H1 (cell line): ENCODE measurements around the gene CFAP58. TPM values are rescaled to one million over a fixed set of nuclear protein-coding genes. Genes with fewer than 3 reads are reported as not detected.

Experiments used
- SP1 ChIP-seq: IDR thresholded peaks from 2 replicates; pipeline ENCODE4 v1.6.1; 2011; ENCODE audit warnings: low read depth, low read length
- SP2 ChIP-seq: IDR thresholded peaks from 2 replicates; pipeline ENCODE4 v1.6.1; 2012; ENCODE audit warnings: mild to moderate bottlenecking, low read length, inconsistent platforms
- polyA plus RNA-seq, 7 experiments: library from polyadenylated mRNA; depleted of rRNA in 3 of 7; stranded (reverse) in 5 of 7; unstranded in 2 of 7; fragments of >200 nt in 5 of 7; fragments of 200-250 nt in 2 of 7; gene quantifications; 1 replicate in 5 of 7; 2 replicates in 1 of 7; 4 replicates in 1 of 7; pipeline versions ENCODE4 v1.2.1 to v1.2.3, GENCODE V29; 2011 to 2013; ENCODE audit warnings: missing spikeins in 2 of 7, mixed read lengths in 2 of 7
- total RNA-seq: library from RNA; stranded (reverse); fragmentation: NEBNext Ultra II Directional; extraction: Animal tissue kit (Norgen Biotek cat#: 25700); gene quantifications from 2 replicates; pipeline ENCODE4 v1.2.1, GENCODE V29; 2021
- TF ChIP-seq, protein P1 (sequence below): fragments of 300-600 bp; sonication (generic); IDR thresholded peaks from 2 replicates; pipeline ENCODE4 v1.7.1; 2012; ENCODE audit warnings: low read length, moderate library complexity, mild to moderate bottlenecking, inconsistent platforms; ENCODE audit not compliant: insufficient replicate concordance

Gene CFAP58
- total and polyA plus RNA-seq, 2 of the 8 experiments (the other 6 are each of a cell fraction or from before 2014, with no cell fraction given), result 0.32 to 0.71 TPM

DNA sequence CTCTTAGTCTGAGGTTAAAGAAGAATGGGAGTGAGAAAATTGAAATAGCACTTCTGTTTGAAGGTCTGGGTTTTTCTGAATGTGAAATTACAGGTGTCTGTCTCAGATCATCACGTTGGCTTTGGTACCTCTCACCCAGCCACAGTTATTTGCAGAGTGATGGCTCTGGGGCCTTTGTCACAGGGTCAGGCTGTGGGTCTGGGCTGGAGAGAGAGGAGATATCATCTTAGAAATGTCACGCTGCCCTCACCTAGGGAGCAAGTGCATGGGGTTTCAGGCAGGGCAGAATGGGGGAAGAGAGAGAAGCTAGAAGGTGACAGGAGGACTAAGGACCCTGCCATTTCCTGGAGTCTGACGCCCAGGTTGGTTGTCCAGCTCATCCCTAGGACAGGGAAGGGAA lies 127.2 kb downstream of the CFAP58 start (continued):
- TF ChIP-seq, protein P1, sequence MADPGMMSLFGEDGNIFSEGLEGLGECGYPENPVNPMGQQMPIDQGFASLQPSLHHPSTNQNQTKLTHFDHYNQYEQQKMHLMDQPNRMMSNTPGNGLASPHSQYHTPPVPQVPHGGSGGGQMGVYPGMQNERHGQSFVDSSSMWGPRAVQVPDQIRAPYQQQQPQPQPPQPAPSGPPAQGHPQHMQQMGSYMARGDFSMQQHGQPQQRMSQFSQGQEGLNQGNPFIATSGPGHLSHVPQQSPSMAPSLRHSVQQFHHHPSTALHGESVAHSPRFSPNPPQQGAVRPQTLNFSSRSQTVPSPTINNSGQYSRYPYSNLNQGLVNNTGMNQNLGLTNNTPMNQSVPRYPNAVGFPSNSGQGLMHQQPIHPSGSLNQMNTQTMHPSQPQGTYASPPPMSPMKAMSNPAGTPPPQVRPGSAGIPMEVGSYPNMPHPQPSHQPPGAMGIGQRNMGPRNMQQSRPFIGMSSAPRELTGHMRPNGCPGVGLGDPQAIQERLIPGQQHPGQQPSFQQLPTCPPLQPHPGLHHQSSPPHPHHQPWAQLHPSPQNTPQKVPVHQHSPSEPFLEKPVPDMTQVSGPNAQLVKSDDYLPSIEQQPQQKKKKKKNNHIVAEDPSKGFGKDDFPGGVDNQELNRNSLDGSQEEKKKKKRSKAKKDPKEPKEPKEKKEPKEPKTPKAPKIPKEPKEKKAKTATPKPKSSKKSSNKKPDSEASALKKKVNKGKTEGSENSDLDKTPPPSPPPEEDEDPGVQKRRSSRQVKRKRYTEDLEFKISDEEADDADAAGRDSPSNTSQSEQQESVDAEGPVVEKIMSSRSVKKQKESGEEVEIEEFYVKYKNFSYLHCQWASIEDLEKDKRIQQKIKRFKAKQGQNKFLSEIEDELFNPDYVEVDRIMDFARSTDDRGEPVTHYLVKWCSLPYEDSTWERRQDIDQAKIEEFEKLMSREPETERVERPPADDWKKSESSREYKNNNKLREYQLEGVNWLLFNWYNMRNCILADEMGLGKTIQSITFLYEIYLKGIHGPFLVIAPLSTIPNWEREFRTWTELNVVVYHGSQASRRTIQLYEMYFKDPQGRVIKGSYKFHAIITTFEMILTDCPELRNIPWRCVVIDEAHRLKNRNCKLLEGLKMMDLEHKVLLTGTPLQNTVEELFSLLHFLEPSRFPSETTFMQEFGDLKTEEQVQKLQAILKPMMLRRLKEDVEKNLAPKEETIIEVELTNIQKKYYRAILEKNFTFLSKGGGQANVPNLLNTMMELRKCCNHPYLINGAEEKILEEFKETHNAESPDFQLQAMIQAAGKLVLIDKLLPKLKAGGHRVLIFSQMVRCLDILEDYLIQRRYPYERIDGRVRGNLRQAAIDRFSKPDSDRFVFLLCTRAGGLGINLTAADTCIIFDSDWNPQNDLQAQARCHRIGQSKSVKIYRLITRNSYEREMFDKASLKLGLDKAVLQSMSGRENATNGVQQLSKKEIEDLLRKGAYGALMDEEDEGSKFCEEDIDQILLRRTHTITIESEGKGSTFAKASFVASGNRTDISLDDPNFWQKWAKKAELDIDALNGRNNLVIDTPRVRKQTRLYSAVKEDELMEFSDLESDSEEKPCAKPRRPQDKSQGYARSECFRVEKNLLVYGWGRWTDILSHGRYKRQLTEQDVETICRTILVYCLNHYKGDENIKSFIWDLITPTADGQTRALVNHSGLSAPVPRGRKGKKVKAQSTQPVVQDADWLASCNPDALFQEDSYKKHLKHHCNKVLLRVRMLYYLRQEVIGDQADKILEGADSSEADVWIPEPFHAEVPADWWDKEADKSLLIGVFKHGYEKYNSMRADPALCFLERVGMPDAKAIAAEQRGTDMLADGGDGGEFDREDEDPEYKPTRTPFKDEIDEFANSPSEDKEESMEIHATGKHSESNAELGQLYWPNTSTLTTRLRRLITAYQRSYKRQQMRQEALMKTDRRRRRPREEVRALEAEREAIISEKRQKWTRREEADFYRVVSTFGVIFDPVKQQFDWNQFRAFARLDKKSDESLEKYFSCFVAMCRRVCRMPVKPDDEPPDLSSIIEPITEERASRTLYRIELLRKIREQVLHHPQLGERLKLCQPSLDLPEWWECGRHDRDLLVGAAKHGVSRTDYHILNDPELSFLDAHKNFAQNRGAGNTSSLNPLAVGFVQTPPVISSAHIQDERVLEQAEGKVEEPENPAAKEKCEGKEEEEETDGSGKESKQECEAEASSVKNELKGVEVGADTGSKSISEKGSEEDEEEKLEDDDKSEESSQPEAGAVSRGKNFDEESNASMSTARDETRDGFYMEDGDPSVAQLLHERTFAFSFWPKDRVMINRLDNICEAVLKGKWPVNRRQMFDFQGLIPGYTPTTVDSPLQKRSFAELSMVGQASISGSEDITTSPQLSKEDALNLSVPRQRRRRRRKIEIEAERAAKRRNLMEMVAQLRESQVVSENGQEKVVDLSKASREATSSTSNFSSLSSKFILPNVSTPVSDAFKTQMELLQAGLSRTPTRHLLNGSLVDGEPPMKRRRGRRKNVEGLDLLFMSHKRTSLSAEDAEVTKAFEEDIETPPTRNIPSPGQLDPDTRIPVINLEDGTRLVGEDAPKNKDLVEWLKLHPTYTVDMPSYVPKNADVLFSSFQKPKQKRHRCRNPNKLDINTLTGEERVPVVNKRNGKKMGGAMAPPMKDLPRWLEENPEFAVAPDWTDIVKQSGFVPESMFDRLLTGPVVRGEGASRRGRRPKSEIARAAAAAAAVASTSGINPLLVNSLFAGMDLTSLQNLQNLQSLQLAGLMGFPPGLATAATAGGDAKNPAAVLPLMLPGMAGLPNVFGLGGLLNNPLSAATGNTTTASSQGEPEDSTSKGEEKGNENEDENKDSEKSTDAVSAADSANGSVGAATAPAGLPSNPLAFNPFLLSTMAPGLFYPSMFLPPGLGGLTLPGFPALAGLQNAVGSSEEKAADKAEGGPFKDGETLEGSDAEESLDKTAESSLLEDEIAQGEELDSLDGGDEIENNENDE, result no peak
- TF ChIP-seq SP2 (no peak), SP1 (no peak)
